Tibial artery (tissue), 4 donors: ENCODE data around the gene ELN.

ENCODE experiments used
- DNase-seq, 2 donors: peaks; one replicate each; pipeline ENCODE4 v3.0.0-alpha.2; 2019
- H3K27ac ChIP-seq, 2 donors: fragments of 200-600 bp; sonication (generic) in 1 of 2; 1 replicate in 1 of 2; 2 replicates in 1 of 2; pipeline ENCODE4 v1.5.1; 2018 to 2019; ENCODE audit warnings: mild to moderate bottlenecking in 1 of 2
- H3K27me3 ChIP-seq, 2 donors: fragments of 200-600 bp; sonication (generic) in 1 of 2; one replicate each; pipeline versions ENCODE4 v1.5.1 to v1.6.0; 2016 to 2019
- H3K36me3 ChIP-seq, 3 donors: fragments of 200-600 bp; sonication (generic) in 2 of 3; one replicate each; pipeline ENCODE4 v1.5.1; 2016 to 2019; ENCODE audit warnings: mild to moderate bottlenecking in 2 of 3
- H3K4me1 ChIP-seq, 4 donors: fragments of 200-600 bp; sonication (generic) in 2 of 4; 1 replicate in 3 of 4; 2 replicates in 1 of 4; pipeline ENCODE4 v1.5.1; 2016 to 2019
- H3K4me3 ChIP-seq, 2 donors: fragments of 200-600 bp; sonication (generic) in 1 of 2; 1 replicate in 1 of 2; 2 replicates in 1 of 2; pipeline ENCODE4 v1.5.1; 2018 to 2019; ENCODE audit warnings: mild to moderate bottlenecking in 2 of 2
- H3K9me3 ChIP-seq, 3 donors: fragments of 200-600 bp; sonication (generic) in 1 of 3; one replicate each; pipeline ENCODE4 v1.5.1; 2016 to 2019
- CTCF ChIP-seq, 2 experiments: fragments of 200-600 bp in 1 of 2; fragments of 450-650 bp in 1 of 2; IDR thresholded peaks; one replicate each; pipeline ENCODE4 v1.5.1; 2017 to 2019; ENCODE audit warnings: antibody characterized with exemption in 2 of 2, mild to moderate bottlenecking in 1 of 2, moderate library complexity in 1 of 2
- intact Hi-C: fragments of 100-400 bp; cut with DNase I; formaldehyde crosslinking; loops from one replicate; pipeline ENCODE4 v1.15.0; 2023; ENCODE audit warnings: low total_unique reads

The ELN gene

GRCh38 chr7:74115326-74115725 is 87.4 kb downstream of the ELN start:
- Histone ChIP-seq H3K27ac (no peak overlapping the region), H3K4me1 (no peaks in the 10 kb centered on the region), H3K27me3 (no peaks in the 10 kb centered on the region), H3K4me3 (no peak overlapping the region), H3K36me3 (peaks cover 16 to 87% (median 51%) of the 10 kb centered on the region in 3 donors), H3K9me3 (no peaks in the 10 kb centered on the region)
- TF ChIP-seq CTCF (IDR thresholded peaks at IDR 0.05) = no peak
- no peak for DNase-seq
- intact Hi-C loops = no loop called here

GRCh38 chr7:74116356-74116755 is 88.4 kb downstream of the ELN start:
- TF ChIP-seq CTCF (IDR thresholded peaks at IDR 0.05) = no peak
- H3K4me3 ChIP-seq = no peak overlapping the region
- DNase-seq = no peak
- no peaks in the 10 kb centered on the region for H3K27me3 ChIP-seq
- intact Hi-C loops = no loop called here
- H3K27ac ChIP-seq = no peak overlapping the region
- no peaks in the 10 kb centered on the region for H3K9me3 ChIP-seq
- H3K4me1 ChIP-seq = no peaks in the 10 kb centered on the region
- H3K36me3 ChIP-seq = peaks cover 20 to 87% (median 54%) of the 10 kb centered on the region in 3 donors
